ENCODE data around the gene CNIH2. TPM values are rescaled to one million over a fixed set of nuclear protein-coding genes. Genes with fewer than 3 reads are reported as not detected.
"Not testable (repeated sequence)": the region's sequence is repeated elsewhere in the genome, so short reads cannot be mapped to it uniquely, and the experiment has no call there.

CNIH2 gene
- total RNA-seq, 1 donor from 2014 or later: 2.7 TPM

- peak; percentile 55 for DNase-seq
- Mint-ChIP-seq H3K4me1 (peaks cover 24% of the 10 kb centered on the region), H3K27me3 (peaks cover 32% of the 10 kb centered on the region), H3K36me3 (ENCODE audit: low read depth) (peaks cover 2% of the 10 kb centered on the region), H3K4me3 (no peak overlapping the region), H3K9me3 (peaks cover 4% of the 10 kb centered on the region), H3K27ac (no peak overlapping the region)
- intact Hi-C loops (cut with micrococcal nuclease): no loop called here
Measured at GRCh38 chr11:66293777-66294625, 16.0 kb downstream of the CNIH2 start.

- Mint-ChIP-seq H3K27me3 (peaks cover 30% of the 10 kb centered on the region), H3K9me3 (peaks cover 4% of the 10 kb centered on the region), H3K36me3 (ENCODE audit: low read depth) (no peaks in the 10 kb centered on the region), H3K4me1 (peaks cover 16% of the 10 kb centered on the region), H3K4me3 (no peak overlapping the region), H3K27ac (no peak overlapping the region)
- DNase-seq: no peak
- intact Hi-C loops (cut with micrococcal nuclease): no loop called here
Measured at GRCh38 chr11:66294626-66295620, 16.9 kb downstream of the CNIH2 start.

- no peak overlapping the region for H3K27ac Mint-ChIP-seq
- no peak for DNase-seq
- no peaks in the 10 kb centered on the region for H3K36me3 Mint-ChIP-seq (ENCODE audit: low read depth)
- intact Hi-C loops (cut with micrococcal nuclease): no loop called here
- no peak overlapping the region for H3K4me3 Mint-ChIP-seq
- H3K27me3 Mint-ChIP-seq: peaks cover 15% of the 10 kb centered on the region
- no peaks in the 10 kb centered on the region for H3K9me3 Mint-ChIP-seq
- peaks cover 3% of the 10 kb centered on the region for H3K4me1 Mint-ChIP-seq
Measured at GRCh38 chr11:66297610-66298009, 19.6 kb downstream of the CNIH2 start.

GRCh38 chr11:66299186-66299585 lies 21.2 kb downstream of the CNIH2 start:
- DNase-seq: no peak
- no peaks in the 10 kb centered on the region for H3K36me3 Mint-ChIP-seq (ENCODE audit: low read depth)
- no peak overlapping the region for H3K27ac Mint-ChIP-seq
- H3K4me1 Mint-ChIP-seq: no peaks in the 10 kb centered on the region
- H3K9me3 Mint-ChIP-seq: no peaks in the 10 kb centered on the region
- no peak overlapping the region for H3K4me3 Mint-ChIP-seq
- intact Hi-C loops (cut with micrococcal nuclease): no loop called here
- peaks cover 3% of the 10 kb centered on the region for H3K27me3 Mint-ChIP-seq

- Mint-ChIP-seq H3K36me3 (ENCODE audit: low read depth) (no peaks in the 10 kb centered on the region), H3K27ac (no peak overlapping the region), H3K4me3 (no peak overlapping the region), H3K4me1 (no peaks in the 10 kb centered on the region), H3K27me3 (peaks cover 5% of the 10 kb centered on the region), H3K9me3 (no peaks in the 10 kb centered on the region)
- no peak for DNase-seq
- intact Hi-C loops (cut with micrococcal nuclease): no loop called here
Measured at GRCh38 chr11:66302656-66303055, 24.7 kb downstream of the CNIH2 start.

- peaks cover 5% of the 10 kb centered on the region for H3K27me3 Mint-ChIP-seq
- no peak overlapping the region for H3K27ac Mint-ChIP-seq
Measured at GRCh38 chr11:66309475-66309874, 31.5 kb downstream of the CNIH2 start.

GRCh38 chr11:66310324-66310723 lies 32.3 kb downstream of the CNIH2 start:
- Mint-ChIP-seq H3K27me3 (peaks cover 6% of the 10 kb centered on the region), H3K4me1 (peaks cover 17% of the 10 kb centered on the region), H3K36me3 (ENCODE audit: low read depth) (no peaks in the 10 kb centered on the region), H3K9me3 (no peaks in the 10 kb centered on the region), H3K27ac (no peak overlapping the region), H3K4me3 (no peak overlapping the region)
- DNase-seq: no peak
- intact Hi-C loops (cut with micrococcal nuclease): no loop called here

More at GRCh38 chr11:66309475-66309874, 31.5 kb downstream of the CNIH2 start:
- DNase-seq: no peak
- Mint-ChIP-seq H3K9me3 (no peaks in the 10 kb centered on the region), H3K36me3 (ENCODE audit: low read depth) (no peaks in the 10 kb centered on the region), H3K4me1 (peaks cover 14% of the 10 kb centered on the region), H3K4me3 (no peak overlapping the region)
- intact Hi-C loops (cut with micrococcal nuclease): no loop called here

GRCh38 chr11:66310803-66311440 lies 32.9 kb downstream of the CNIH2 start:
- peaks cover 19% of the 10 kb centered on the region for H3K4me1 Mint-ChIP-seq
- H3K9me3 Mint-ChIP-seq; H3K36me3 Mint-ChIP-seq (ENCODE audit: low read depth); H3K27ac Mint-ChIP-seq; DNase-seq; H3K4me3 Mint-ChIP-seq; intact Hi-C loops (cut with micrococcal nuclease); H3K27me3 Mint-ChIP-seq: not testable (repeated sequence)

GRCh38 chr11:66311470-66311964 lies 33.5 kb downstream of the CNIH2 start:
- H3K9me3 Mint-ChIP-seq: no peaks in the 10 kb centered on the region
- H3K27me3 Mint-ChIP-seq: peaks cover 8% of the 10 kb centered on the region
- peak overlapping the region; percentile 97 for H3K27ac Mint-ChIP-seq
- no peaks in the 10 kb centered on the region for H3K36me3 Mint-ChIP-seq (ENCODE audit: low read depth)
- peaks cover 19% of the 10 kb centered on the region for H3K4me1 Mint-ChIP-seq
- DNase-seq: no peak
- H3K4me3 Mint-ChIP-seq: peak overlapping the region; percentile 91
- intact Hi-C loops (cut with micrococcal nuclease): no loop called here

GRCh38 chr11:66311965-66312548 lies 34.1 kb downstream of the CNIH2 start:
- Mint-ChIP-seq H3K9me3 (no peaks in the 10 kb centered on the region), H3K27ac (peak overlapping the region; percentile 97), H3K36me3 (ENCODE audit: low read depth) (no peaks in the 10 kb centered on the region), H3K4me1 (peaks cover 19% of the 10 kb centered on the region), H3K4me3 (peak overlapping the region; percentile 91), H3K27me3 (peaks cover 7% of the 10 kb centered on the region)
- DNase-seq: peak; percentile 99
- intact Hi-C loops (cut with micrococcal nuclease): loop anchor here (1.0 kb wide), 4 partner anchors 16 to 77 kb away; partner anchors contain the start of genes BRMS1 and YIF1A

GRCh38 chr11:66312549-66313320 lies 34.8 kb downstream of the CNIH2 start:
- Mint-ChIP-seq H3K9me3 (no peaks in the 10 kb centered on the region), H3K27ac (peak overlapping the region; percentile 97), H3K36me3 (ENCODE audit: low read depth) (no peaks in the 10 kb centered on the region), H3K27me3 (peaks cover 3% of the 10 kb centered on the region), H3K4me1 (peaks cover 24% of the 10 kb centered on the region), H3K4me3 (peak overlapping the region; percentile 91)
- intact Hi-C loops (cut with micrococcal nuclease): loop anchor here (1.0 kb wide), 4 partner anchors 16 to 77 kb away; partner anchors contain the start of genes BRMS1 and YIF1A
- DNase-seq: peak; percentile 99

GRCh38 chr11:66313321-66314185 lies 35.6 kb downstream of the CNIH2 start:
- Mint-ChIP-seq H3K27me3 (peaks cover 3% of the 10 kb centered on the region), H3K27ac (peak overlapping the region; percentile 97), H3K4me3 (peak overlapping the region; percentile 91), H3K9me3 (no peaks in the 10 kb centered on the region), H3K4me1 (peaks cover 31% of the 10 kb centered on the region), H3K36me3 (ENCODE audit: low read depth) (no peaks in the 10 kb centered on the region)
- intact Hi-C loops (cut with micrococcal nuclease): no loop called here
- no peak for DNase-seq

All from activated CD4-positive, alpha-beta T cell treated with anti-CD3 and anti-CD28 coated beads, Interleukin-2, amount 10 ng/mL, durations not matched to agents 24 days and 14 days (primary cell).